WI38 (cell line): ENCODE results near the gene AWAT1.
"Not testable (repeated sequence)": the region's sequence is repeated elsewhere in the genome, so short reads cannot be mapped to it uniquely, and the experiment has no call there.

ENCODE experiments used
- H3K4me3 ChIP-seq: 2 replicates; pipeline ENCODE4 v1.5.1; 2011; ENCODE audit warnings: low read depth, mild to moderate bottlenecking, control low read depth, low read length
- TF ChIP-seq, protein P1 (sequence below): IDR thresholded peaks from 2 replicates; pipeline ENCODE4 v1.5.1; 2012; ENCODE audit warnings: low read depth, mild to moderate bottlenecking, control low read depth, low read length

Gene AWAT1

DNA sequence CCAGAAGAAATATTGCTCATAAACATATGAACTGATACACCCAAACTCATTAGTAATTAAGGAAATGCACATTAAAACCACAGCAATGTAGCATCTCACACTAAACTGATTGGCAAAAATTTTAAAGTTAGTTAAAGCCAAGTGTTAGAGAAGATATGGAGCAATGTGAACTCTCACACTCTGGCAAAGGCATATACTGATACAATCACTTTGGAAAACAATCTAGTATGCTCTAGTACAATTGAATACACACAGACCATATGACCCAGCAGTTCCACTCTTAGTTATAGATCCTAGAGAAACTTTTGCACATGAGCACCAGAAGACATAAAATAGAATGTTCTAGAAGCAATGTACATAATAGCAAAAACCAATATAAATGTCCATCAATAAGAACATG lies 8.4 kb upstream of the AWAT1 start:
- H3K4me3 ChIP-seq, result no peak overlapping the region
- TF ChIP-seq, protein P1, sequence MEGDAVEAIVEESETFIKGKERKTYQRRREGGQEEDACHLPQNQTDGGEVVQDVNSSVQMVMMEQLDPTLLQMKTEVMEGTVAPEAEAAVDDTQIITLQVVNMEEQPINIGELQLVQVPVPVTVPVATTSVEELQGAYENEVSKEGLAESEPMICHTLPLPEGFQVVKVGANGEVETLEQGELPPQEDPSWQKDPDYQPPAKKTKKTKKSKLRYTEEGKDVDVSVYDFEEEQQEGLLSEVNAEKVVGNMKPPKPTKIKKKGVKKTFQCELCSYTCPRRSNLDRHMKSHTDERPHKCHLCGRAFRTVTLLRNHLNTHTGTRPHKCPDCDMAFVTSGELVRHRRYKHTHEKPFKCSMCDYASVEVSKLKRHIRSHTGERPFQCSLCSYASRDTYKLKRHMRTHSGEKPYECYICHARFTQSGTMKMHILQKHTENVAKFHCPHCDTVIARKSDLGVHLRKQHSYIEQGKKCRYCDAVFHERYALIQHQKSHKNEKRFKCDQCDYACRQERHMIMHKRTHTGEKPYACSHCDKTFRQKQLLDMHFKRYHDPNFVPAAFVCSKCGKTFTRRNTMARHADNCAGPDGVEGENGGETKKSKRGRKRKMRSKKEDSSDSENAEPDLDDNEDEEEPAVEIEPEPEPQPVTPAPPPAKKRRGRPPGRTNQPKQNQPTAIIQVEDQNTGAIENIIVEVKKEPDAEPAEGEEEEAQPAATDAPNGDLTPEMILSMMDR, result no peak

DNA sequence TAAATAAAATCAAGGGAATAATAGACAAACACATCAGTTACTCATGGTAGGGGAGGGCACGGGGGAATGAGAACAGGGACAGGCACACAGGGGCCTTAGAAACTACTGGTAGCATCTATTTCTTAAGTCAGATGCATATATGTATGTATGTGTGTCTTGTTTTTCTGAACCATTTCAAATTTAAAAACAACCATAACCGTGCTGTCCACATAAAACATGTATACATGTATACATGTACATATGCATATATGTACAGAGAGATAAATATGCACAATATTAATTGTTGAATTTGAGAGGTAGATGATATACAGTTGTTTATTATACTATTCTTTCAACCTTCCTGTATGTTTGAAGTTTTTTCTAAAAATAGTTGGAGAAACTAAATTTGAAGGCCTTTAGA lies 7.8 kb upstream of the AWAT1 start:
- no peak overlapping the region for H3K4me3 ChIP-seq
- TF ChIP-seq, protein P1, result no peak

DNA sequence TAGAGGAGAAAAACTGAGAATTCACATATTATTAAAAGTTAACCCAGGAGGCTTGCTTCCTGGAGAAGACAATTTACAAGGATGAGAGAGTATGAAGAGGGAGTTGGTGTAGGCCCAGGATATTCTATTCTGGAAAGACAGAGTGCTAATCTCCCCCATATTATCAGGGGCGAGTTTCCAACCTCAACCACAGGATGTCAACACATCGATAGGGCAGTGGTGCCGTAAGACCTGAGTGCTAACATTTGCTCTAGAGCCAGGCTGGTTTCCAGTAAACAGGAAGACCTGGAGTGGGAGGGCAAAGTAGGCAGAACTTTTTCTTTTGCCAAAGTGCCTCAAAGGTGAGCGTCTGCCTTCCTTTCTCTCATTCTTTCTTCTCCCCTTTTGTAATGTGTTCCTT lies 2.8 kb upstream of the AWAT1 start:
- TF ChIP-seq, protein P1, result no peak
- no peak overlapping the region for H3K4me3 ChIP-seq

DNA sequence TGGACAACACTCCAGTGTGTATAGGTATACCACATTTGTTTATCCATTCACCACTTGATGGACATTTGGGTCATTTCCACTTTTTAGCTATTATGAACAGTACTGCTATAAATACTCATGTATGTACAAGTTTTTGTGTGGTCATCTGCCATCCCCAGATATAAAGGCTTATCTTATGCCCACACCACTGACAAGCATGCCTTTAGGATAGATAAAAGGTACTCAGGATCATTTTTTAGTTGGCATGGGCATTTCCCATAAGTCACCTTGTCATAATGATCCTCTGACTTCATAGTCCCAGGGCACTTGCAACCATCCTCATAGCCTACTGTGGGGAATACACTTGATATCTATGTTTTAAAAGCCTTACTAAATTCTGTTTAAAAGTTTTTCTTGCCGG lies 6.3 kb downstream of the AWAT1 start:
- TF ChIP-seq, protein P1, result no peak

DNA sequence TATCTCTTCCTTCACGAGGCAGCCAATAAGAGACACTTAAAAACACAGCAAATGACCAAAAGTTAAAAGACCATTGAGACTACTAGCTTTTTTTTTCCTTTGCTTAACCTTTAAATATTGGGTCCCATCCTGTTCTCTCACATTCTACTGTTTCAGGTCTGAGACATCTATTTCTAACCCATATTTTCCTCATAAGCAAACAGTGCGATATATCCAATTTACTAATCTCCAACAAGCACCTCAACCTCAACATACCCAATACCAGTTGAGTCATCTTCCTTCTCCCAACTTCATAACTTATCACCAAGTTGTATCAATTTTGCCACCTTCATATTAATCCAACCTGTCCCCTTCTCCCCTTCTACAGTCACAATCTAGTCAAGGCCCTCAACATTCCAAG lies 7.0 kb downstream of the AWAT1 start:
- no peak overlapping the region for H3K4me3 ChIP-seq
- TF ChIP-seq, protein P1, result no peak

More for the DNA sequence above, 6.3 kb downstream of the AWAT1 start:
- H3K4me3 ChIP-seq, result no peak overlapping the region

DNA sequence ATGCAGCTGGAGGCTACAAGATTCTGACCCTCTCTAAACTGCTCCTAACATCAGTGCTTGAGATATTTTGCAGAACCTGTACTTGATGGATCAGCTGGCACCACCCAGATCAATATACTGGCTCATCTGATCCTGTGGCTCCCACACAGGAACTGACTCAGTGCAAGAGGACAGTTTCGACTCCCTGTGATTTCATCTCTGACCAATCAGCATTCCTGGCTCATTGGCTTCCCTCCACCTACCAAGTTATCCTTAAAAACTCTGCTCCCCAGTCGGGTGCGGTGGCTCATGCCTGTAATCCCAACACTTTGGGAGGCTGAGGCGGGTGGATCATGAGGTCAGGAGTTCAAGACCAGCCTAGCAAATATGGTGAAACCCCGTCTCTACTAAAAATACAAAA lies 9.1 kb downstream of the AWAT1 start:
- H3K4me3 ChIP-seq, result not testable (repeated sequence)

DNA sequence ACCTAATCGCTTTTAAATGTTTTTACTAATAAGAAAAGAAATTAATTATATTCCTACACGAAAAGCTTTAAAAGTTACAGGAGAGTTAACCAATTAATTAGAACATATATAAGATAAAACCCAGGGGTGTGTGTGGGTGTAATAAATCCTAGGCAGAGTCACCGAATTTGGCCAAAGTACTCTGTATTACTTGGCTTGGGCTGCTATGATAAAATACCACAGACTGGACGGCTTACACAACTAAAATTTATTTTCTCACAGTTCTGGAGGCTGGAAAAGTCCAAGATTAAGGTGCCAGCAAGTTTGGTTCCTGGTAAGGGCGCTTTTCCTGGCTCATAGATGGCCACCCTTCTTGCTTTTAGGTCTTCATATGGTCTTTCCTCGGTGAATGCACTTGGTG lies 10.4 kb downstream of the AWAT1 start:
- H3K4me3 ChIP-seq, result no peak overlapping the region
- TF ChIP-seq, protein P1, result no peak

DNA sequence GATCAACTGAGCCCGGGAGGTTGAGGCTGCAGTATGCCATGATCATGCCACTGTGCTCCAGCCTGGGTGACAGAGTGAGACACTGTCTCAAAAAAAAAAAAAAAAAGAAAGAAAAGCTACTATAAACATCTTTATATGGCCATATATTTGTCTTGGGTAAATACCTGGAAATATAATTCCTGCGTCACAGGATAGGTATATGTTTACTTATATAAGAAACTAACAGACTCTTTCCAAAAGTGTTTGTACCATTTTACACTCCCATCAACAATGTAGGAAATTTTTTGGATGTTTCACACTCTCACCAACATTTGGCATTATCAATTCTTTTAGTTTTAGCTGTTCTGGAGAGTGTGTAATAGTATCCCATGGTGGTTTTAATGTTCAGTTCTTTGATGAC lies 12.8 kb downstream of the AWAT1 start:
- TF ChIP-seq, protein P1, result no peak
- H3K4me3 ChIP-seq, result no peak overlapping the region
